PC-3 (cell line): Measurements from ENCODE around the gene SLC7A10.

Source experiments
- EZH2phosphoT487 ChIP-seq: fragments of 300-600 bp; sonication (generic); IDR thresholded peaks from 2 replicates; pipeline ENCODE4 v1.6.1; 2018; ENCODE audit warnings: mild to moderate bottlenecking, antibody characterized with exemption, low read length, borderline replicate concordance
- TF ChIP-seq, protein P1 (sequence below): fragments of 300-600 bp; sonication (generic); conservative IDR thresholded peaks from 2 replicates; pipeline ENCODE4 v1.5.1; 2017; ENCODE audit warnings: antibody characterized with exemption, low read depth, mild to moderate bottlenecking, low read length

DNA sequence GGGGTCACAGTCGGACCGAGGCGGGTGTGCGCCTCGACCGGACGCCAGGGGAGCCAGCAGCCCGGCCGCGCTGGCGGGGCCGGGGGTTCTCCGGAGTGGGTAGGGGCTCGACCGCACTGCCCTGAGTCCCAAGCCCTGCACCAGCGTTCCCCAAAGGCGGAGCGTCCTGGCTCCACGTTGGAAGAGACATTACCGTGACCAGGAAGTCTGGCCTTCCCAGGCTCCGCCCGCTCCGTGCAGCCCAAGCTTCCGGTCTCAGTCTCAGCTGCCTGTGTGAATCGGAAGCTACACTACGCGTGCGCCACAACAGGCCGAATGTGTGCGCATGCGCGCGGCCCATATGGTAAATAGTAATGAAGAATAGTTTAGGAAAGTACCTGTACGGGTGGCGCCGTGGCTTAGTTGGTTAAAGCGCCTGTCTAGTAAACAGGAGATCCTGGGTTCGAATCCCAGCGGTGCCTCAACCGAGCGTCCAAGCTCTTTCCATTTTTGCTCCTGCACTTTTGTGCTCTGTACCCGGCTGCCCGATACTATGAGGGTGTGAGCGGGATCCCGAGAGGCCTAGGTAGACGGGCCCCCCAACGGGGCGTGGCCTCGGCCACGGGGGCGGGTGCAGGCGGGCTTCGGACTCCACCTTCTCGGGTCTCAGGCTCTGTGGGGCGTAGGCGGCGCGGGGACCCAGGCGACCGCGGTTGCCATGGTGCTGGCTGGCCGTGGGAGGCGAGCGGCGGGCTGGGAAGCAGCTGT, 48.8 kb downstream of the SLC7A10 start:
- TF ChIP-seq, protein P1, sequence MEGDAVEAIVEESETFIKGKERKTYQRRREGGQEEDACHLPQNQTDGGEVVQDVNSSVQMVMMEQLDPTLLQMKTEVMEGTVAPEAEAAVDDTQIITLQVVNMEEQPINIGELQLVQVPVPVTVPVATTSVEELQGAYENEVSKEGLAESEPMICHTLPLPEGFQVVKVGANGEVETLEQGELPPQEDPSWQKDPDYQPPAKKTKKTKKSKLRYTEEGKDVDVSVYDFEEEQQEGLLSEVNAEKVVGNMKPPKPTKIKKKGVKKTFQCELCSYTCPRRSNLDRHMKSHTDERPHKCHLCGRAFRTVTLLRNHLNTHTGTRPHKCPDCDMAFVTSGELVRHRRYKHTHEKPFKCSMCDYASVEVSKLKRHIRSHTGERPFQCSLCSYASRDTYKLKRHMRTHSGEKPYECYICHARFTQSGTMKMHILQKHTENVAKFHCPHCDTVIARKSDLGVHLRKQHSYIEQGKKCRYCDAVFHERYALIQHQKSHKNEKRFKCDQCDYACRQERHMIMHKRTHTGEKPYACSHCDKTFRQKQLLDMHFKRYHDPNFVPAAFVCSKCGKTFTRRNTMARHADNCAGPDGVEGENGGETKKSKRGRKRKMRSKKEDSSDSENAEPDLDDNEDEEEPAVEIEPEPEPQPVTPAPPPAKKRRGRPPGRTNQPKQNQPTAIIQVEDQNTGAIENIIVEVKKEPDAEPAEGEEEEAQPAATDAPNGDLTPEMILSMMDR = no peak
- TF ChIP-seq EZH2phosphoT487 = no peak
